Breast epithelium (tissue), 3 donors: ENCODE data around the gene SPRED1.

Experiments used
- CTCF ChIP-seq, 3 donors: fragments of 450-650 bp; IDR thresholded peaks; one replicate each; pipeline ENCODE4 v1.5.1; 2016 to 2017; ENCODE audit warnings: antibody characterized with exemption in 3 of 3, mild to moderate bottlenecking in 3 of 3, moderate library complexity in 3 of 3
- POLR2AphosphoS5 ChIP-seq, 3 donors: sonication (generic); formaldehyde crosslinking; IDR thresholded peaks; one replicate each; pipeline ENCODE4 v1.6.1; 2017; ENCODE audit warnings: antibody characterized with exemption in 3 of 3

GRCh38 chr15:38354315-38354929 is 101.8 kb downstream of the SPRED1 start:
- TF ChIP-seq CTCF (IDR thresholded peaks at IDR 0.05) (peak in 2 of 3 donors; percentile 64 to 77), POLR2AphosphoS5 (IDR thresholded peaks at IDR 0.05) (no peak)
